SHP77 (cell line): Measurements from ENCODE around the gene SLC12A5.
"Not testable (repeated sequence)": the region's sequence is repeated elsewhere in the genome, so short reads cannot be mapped to it uniquely, and the experiment has no call there.

ENCODE experiments used
- DNase-seq, 2 experiments: peaks; one replicate each; lab custom pipeline; 2025; lab: John Stamatoyannopoulos, UW

The SLC12A5 gene

GRCh38 chr20:46028772-46029371 lies at the start of gene SLC12A5:
Gene SLC12A5 (plus strand): TSS chr20:46029215. CDS start chr20:46029345, 130 bp downstream.
- no peak for DNase-seq

GRCh38 chr20:45981261-45981660 lies 47.8 kb upstream of the SLC12A5 start:
- DNase-seq, result no peak

GRCh38 chr20:45983279-45983743 lies 45.7 kb upstream of the SLC12A5 start:
- DNase-seq, result no peak

- no peak for DNase-seq
These were observed 43.4 kb upstream of the SLC12A5 start for GRCh38 chr20:45985573-45985972.

GRCh38 chr20:45987108-45987780 lies 41.8 kb upstream of the SLC12A5 start:
- peak; percentile 39 to 62 for DNase-seq

- not testable (repeated sequence) for DNase-seq
These were observed 40.2 kb upstream of the SLC12A5 start for GRCh38 chr20:45988830-45989229.

GRCh38 chr20:45991616-45992015 lies 37.4 kb upstream of the SLC12A5 start:
- no peak for DNase-seq

- DNase-seq, result no peak
These were observed 35.6 kb upstream of the SLC12A5 start for GRCh38 chr20:45993197-45993951.

GRCh38 chr20:45994761-45995493 lies 34.1 kb upstream of the SLC12A5 start:
- DNase-seq, result no peak

- not testable (repeated sequence) for DNase-seq
These were observed 33.4 kb upstream of the SLC12A5 start for GRCh38 chr20:45995495-45996097.

- DNase-seq, result no peak
These were observed 31.8 kb upstream of the SLC12A5 start for GRCh38 chr20:45997187-45997586.

- no peak for DNase-seq
These were observed 30.7 kb upstream of the SLC12A5 start for GRCh38 chr20:45998337-45998736.

- no peak for DNase-seq
These were observed 30.3 kb upstream of the SLC12A5 start for GRCh38 chr20:45998761-45999160.

- DNase-seq, result no peak
These were observed 29.3 kb upstream of the SLC12A5 start for GRCh38 chr20:45999557-46000261.

GRCh38 chr20:46000262-46000996 lies 28.6 kb upstream of the SLC12A5 start:
- no peak for DNase-seq

GRCh38 chr20:46001498-46001897 lies 27.5 kb upstream of the SLC12A5 start:
- DNase-seq, result no peak

- DNase-seq, result no peak
These were observed 27.0 kb upstream of the SLC12A5 start for GRCh38 chr20:46002008-46002407.

- no peak for DNase-seq
These were observed 24.8 kb upstream of the SLC12A5 start for GRCh38 chr20:46004187-46004586.

GRCh38 chr20:46004889-46005473 lies 24.0 kb upstream of the SLC12A5 start:
- no peak for DNase-seq
